ENCODE measurements around the gene PIN1.
"Not testable (repeated sequence)": the region's sequence is repeated elsewhere in the genome, so short reads cannot be mapped to it uniquely, and the experiment has no call there.

PIN1 gene

GRCh38 chr19:9820034-9820433, 15.1 kb upstream of the PIN1 start:
- not testable (repeated sequence) for H3K9ac ChIP-seq (ENCODE audit: low read depth, low read length); H3K27me3 ChIP-seq (ENCODE audit: control insufficient read depth, insufficient read depth, low read length)
- H3K4me1 ChIP-seq (ENCODE audit: control insufficient read depth, insufficient read depth, low read length): peaks cover 19% of the 10 kb centered on the region

GRCh38 chr19:9823816-9824215, 11.3 kb upstream of the PIN1 start:
- Histone ChIP-seq H3K4me2 (ENCODE audit: low read length) (no peak overlapping the region), H3K27me3 (ENCODE audit: control insufficient read depth, insufficient read depth, low read length) (no peaks in the 10 kb centered on the region), H3K4me1 (ENCODE audit: control insufficient read depth, insufficient read depth, low read length) (peaks cover 13% of the 10 kb centered on the region), H3K9ac (ENCODE audit: low read depth, low read length) (no peak overlapping the region), H3K36me3 (ENCODE audit: insufficient read depth, low read length) (no peaks in the 10 kb centered on the region), H3K4me3 (ENCODE audit: low read length) (no peak overlapping the region), H3K9me3 (replicated peaks; ENCODE audit: low read length) (no peaks in the 10 kb centered on the region)

More at GRCh38 chr19:9820034-9820433, 15.1 kb upstream of the PIN1 start:
- H3K4me3 ChIP-seq (ENCODE audit: low read length): peak overlapping the region; percentile 70
- H3K36me3 ChIP-seq (ENCODE audit: insufficient read depth, low read length); H3K9me3 ChIP-seq (replicated peaks; ENCODE audit: low read length): not testable (repeated sequence)
- peak overlapping the region; percentile 83 for H3K4me2 ChIP-seq (ENCODE audit: low read length)

- Histone ChIP-seq H3K27me3 (ENCODE audit: control insufficient read depth, insufficient read depth, low read length) (no peaks in the 10 kb centered on the region), H3K4me1 (ENCODE audit: control insufficient read depth, insufficient read depth, low read length) (peaks cover 8% of the 10 kb centered on the region), H3K4me3 (ENCODE audit: low read length) (peak within 1 kb of the TSS; percentile 89), H3K36me3 (ENCODE audit: insufficient read depth, low read length) (peaks cover 10% of the 10 kb centered on the region), H3K4me2 (ENCODE audit: low read length) (peak within 1 kb of the TSS; percentile 89), H3K9me3 (replicated peaks; ENCODE audit: low read length) (no peaks in the 10 kb centered on the region), H3K9ac (ENCODE audit: low read depth, low read length) (peak within 1 kb of the TSS; percentile 93)
Measured at GRCh38 chr19:9827289-9828238, 7.6 kb upstream of the PIN1 start, which contains the start of gene UBL5. UBL5 (plus strand) TSS chr19:9827918; CDS start chr19:9828338, 420 bp downstream.

- Histone ChIP-seq H3K36me3 (ENCODE audit: insufficient read depth, low read length) (peaks cover 10% of the 10 kb centered on the region), H3K4me2 (ENCODE audit: low read length) (peak overlapping the region; percentile 89), H3K9me3 (replicated peaks; ENCODE audit: low read length) (no peaks in the 10 kb centered on the region), H3K4me1 (ENCODE audit: control insufficient read depth, insufficient read depth, low read length) (peaks cover 8% of the 10 kb centered on the region), H3K4me3 (ENCODE audit: low read length) (peak overlapping the region; percentile 89), H3K27me3 (ENCODE audit: control insufficient read depth, insufficient read depth, low read length) (no peaks in the 10 kb centered on the region), H3K9ac (ENCODE audit: low read depth, low read length) (peak overlapping the region; percentile 93)
Measured at GRCh38 chr19:9828551-9829063, 6.5 kb upstream of the PIN1 start.

GRCh38 chr19:9834307-9834725, 802 bp upstream of the PIN1 start:
- Histone ChIP-seq H3K27me3 (ENCODE audit: control insufficient read depth, insufficient read depth, low read length) (no peaks in the 10 kb centered on the region), H3K9ac (ENCODE audit: low read depth, low read length) (peak overlapping the region; percentile 55), H3K9me3 (replicated peaks; ENCODE audit: low read length) (no peaks in the 10 kb centered on the region), H3K36me3 (ENCODE audit: insufficient read depth, low read length) (peaks cover 18% of the 10 kb centered on the region), H3K4me2 (ENCODE audit: low read length) (peak overlapping the region; percentile 85), H3K4me3 (ENCODE audit: low read length) (peak overlapping the region; percentile 89), H3K4me1 (ENCODE audit: control insufficient read depth, insufficient read depth, low read length) (peaks cover 9% of the 10 kb centered on the region)

- peak overlapping the region; percentile 88 for H3K9ac ChIP-seq (ENCODE audit: low read depth, low read length)
- H3K27me3 ChIP-seq (ENCODE audit: control insufficient read depth, insufficient read depth, low read length): no peaks in the 10 kb centered on the region
- peaks cover 14% of the 10 kb centered on the region for H3K36me3 ChIP-seq (ENCODE audit: insufficient read depth, low read length)
- H3K9me3 ChIP-seq (replicated peaks; ENCODE audit: low read length): no peaks in the 10 kb centered on the region
- H3K4me3 ChIP-seq (ENCODE audit: low read length): peak overlapping the region; percentile 89
- peak overlapping the region; percentile 93 for H3K4me2 ChIP-seq (ENCODE audit: low read length)
- peaks cover 9% of the 10 kb centered on the region for H3K4me1 ChIP-seq (ENCODE audit: control insufficient read depth, insufficient read depth, low read length)
Measured at GRCh38 chr19:9835507-9835949, 410 bp downstream of the PIN1 start.

GRCh38 chr19:9836021-9836420, 903 bp downstream of the PIN1 start:
- Histone ChIP-seq H3K4me3 (ENCODE audit: low read length) (peak overlapping the region; percentile 89), H3K4me2 (ENCODE audit: low read length) (peak overlapping the region; percentile 93), H3K9ac (ENCODE audit: low read depth, low read length) (peak overlapping the region; percentile 88), H3K36me3 (ENCODE audit: insufficient read depth, low read length) (peaks cover 18% of the 10 kb centered on the region), H3K27me3 (ENCODE audit: control insufficient read depth, insufficient read depth, low read length) (no peaks in the 10 kb centered on the region), H3K4me1 (ENCODE audit: control insufficient read depth, insufficient read depth, low read length) (peaks cover 9% of the 10 kb centered on the region), H3K9me3 (replicated peaks; ENCODE audit: low read length) (no peaks in the 10 kb centered on the region)

- Histone ChIP-seq H3K4me2 (ENCODE audit: low read length) (no peak overlapping the region), H3K9ac (ENCODE audit: low read depth, low read length) (no peak overlapping the region), H3K27me3 (ENCODE audit: control insufficient read depth, insufficient read depth, low read length) (no peaks in the 10 kb centered on the region), H3K36me3 (ENCODE audit: insufficient read depth, low read length) (peaks cover 41% of the 10 kb centered on the region), H3K4me1 (ENCODE audit: control insufficient read depth, insufficient read depth, low read length) (peaks cover 9% of the 10 kb centered on the region), H3K9me3 (replicated peaks; ENCODE audit: low read length) (no peaks in the 10 kb centered on the region), H3K4me3 (ENCODE audit: low read length) (no peak overlapping the region)
Measured at GRCh38 chr19:9838324-9838723, 3.2 kb downstream of the PIN1 start.

- Histone ChIP-seq H3K36me3 (ENCODE audit: insufficient read depth, low read length) (peaks cover 52% of the 10 kb centered on the region), H3K27me3 (ENCODE audit: control insufficient read depth, insufficient read depth, low read length) (no peaks in the 10 kb centered on the region), H3K9ac (ENCODE audit: low read depth, low read length) (no peak overlapping the region), H3K4me2 (ENCODE audit: low read length) (no peak overlapping the region), H3K4me1 (ENCODE audit: control insufficient read depth, insufficient read depth, low read length) (peaks cover 9% of the 10 kb centered on the region), H3K9me3 (replicated peaks; ENCODE audit: low read length) (no peaks in the 10 kb centered on the region), H3K4me3 (ENCODE audit: low read length) (no peak overlapping the region)
Measured at GRCh38 chr19:9839415-9839814, 4.3 kb downstream of the PIN1 start.

GRCh38 chr19:9842834-9843625, 7.9 kb downstream of the PIN1 start:
- no peaks in the 10 kb centered on the region for H3K27me3 ChIP-seq (ENCODE audit: control insufficient read depth, insufficient read depth, low read length)
- H3K36me3 ChIP-seq (ENCODE audit: insufficient read depth, low read length): peaks cover 60% of the 10 kb centered on the region
- no peak overlapping the region for H3K4me2 ChIP-seq (ENCODE audit: low read length)
- H3K9me3 ChIP-seq (replicated peaks; ENCODE audit: low read length): no peaks in the 10 kb centered on the region
- H3K9ac ChIP-seq (ENCODE audit: low read depth, low read length): no peak overlapping the region
- peaks cover 12% of the 10 kb centered on the region for H3K4me1 ChIP-seq (ENCODE audit: control insufficient read depth, insufficient read depth, low read length)
- H3K4me3 ChIP-seq (ENCODE audit: low read length): no peak overlapping the region

GRCh38 chr19:9843626-9844273, 8.6 kb downstream of the PIN1 start:
- H3K4me2 ChIP-seq (ENCODE audit: low read length); H3K9ac ChIP-seq (ENCODE audit: low read depth, low read length); H3K9me3 ChIP-seq (replicated peaks; ENCODE audit: low read length); H3K27me3 ChIP-seq (ENCODE audit: control insufficient read depth, insufficient read depth, low read length); H3K4me3 ChIP-seq (ENCODE audit: low read length): not testable (repeated sequence)
- H3K36me3 ChIP-seq (ENCODE audit: insufficient read depth, low read length): peaks cover 62% of the 10 kb centered on the region
- H3K4me1 ChIP-seq (ENCODE audit: control insufficient read depth, insufficient read depth, low read length): peaks cover 12% of the 10 kb centered on the region
